ENCODE measurements around the gene RSF1. TPM values are rescaled to one million over a fixed set of nuclear protein-coding genes. Genes with fewer than 3 reads are reported as not detected.

The RSF1 gene
- total RNA-seq, 1 experiment from 2014 or later = 43.1 TPM

GRCh38 chr11:77819411-77819920 lies 1.1 kb downstream of the RSF1 start:
- POLR2A ChIA-PET = interaction anchor here (1.2 kb wide), 1 partner anchor 175 kb away, joined by 3 read pairs; the partner anchor contains the start of gene INTS4
- Histone ChIP-seq H3K9me2 (ENCODE audit: insufficient read depth) (no peaks in the 10 kb centered on the region), H3K27me3 (ENCODE audit: insufficient read depth, low read length) (no peaks in the 10 kb centered on the region), H3K79me2 (ENCODE audit: insufficient read depth, low read length) (peaks cover 60% of the 10 kb centered on the region), H2AFZ (ENCODE audit: low read depth, low read length, poor library complexity, severe bottlenecking) (no peak overlapping the region), H3K4me1 (ENCODE audit: control insufficient read depth in 1 of 2, insufficient read depth in 2 of 2, low read length in 2 of 2) (peaks cover 5 to 13% of the 10 kb centered on the region in 2 experiments; a peak in 3 of 4 replicates), H3K4me2 (ENCODE audit: low read length) (peak overlapping the region; percentile 81), H3K27ac (ENCODE audit: low read depth, low read length) (peak overlapping the region; percentile 90), H3K9ac (ENCODE audit: low read length) (peak overlapping the region; percentile 82), H3K36me3 (ENCODE audit: control insufficient read depth in 1 of 2, insufficient read depth in 2 of 2, low read length in 2 of 2) (no peaks in the 10 kb centered on the region), H3K4me3 (replicated peaks in 1 of 2; ENCODE audit: low read depth in 1 of 2, low read length in 2 of 2) (peak overlapping the region; percentile 78 to 91), H3K9me3 (ENCODE audit: control insufficient read depth in 1 of 2, insufficient read depth in 1 of 2, low read depth in 1 of 2, low read length in 2 of 2) (peaks cover 3 to 5% of the 10 kb centered on the region in 2 experiments; a peak in 2 of 4 replicates), H4K20me1 (ENCODE audit: insufficient read depth) (no peaks in the 10 kb centered on the region; the same call in 1 of the 2 replicates)
- RAD21 ChIA-PET (ENCODE audit: low non-redundant PET in 1 of 2, low total read pairs in 2 of 2, uncharacterized antibody in 2 of 2, unreplicated experiment in 2 of 2) = no interaction called here
- peak; percentile 52 for ATAC-seq
- intact Hi-C loops (cut with micrococcal nuclease) = loop anchor here (5.0 kb wide), 1 partner anchor 42 kb away; no protein-coding TSS in a partner anchor
- CTCF ChIA-PET = no interaction called here
- BruUV-seq (replicated peaks) = no TSS peak
- DNase-seq (ENCODE audit: low read depth, low spot score) = peak; percentile 76
- TF ChIP-seq, protein P1, sequence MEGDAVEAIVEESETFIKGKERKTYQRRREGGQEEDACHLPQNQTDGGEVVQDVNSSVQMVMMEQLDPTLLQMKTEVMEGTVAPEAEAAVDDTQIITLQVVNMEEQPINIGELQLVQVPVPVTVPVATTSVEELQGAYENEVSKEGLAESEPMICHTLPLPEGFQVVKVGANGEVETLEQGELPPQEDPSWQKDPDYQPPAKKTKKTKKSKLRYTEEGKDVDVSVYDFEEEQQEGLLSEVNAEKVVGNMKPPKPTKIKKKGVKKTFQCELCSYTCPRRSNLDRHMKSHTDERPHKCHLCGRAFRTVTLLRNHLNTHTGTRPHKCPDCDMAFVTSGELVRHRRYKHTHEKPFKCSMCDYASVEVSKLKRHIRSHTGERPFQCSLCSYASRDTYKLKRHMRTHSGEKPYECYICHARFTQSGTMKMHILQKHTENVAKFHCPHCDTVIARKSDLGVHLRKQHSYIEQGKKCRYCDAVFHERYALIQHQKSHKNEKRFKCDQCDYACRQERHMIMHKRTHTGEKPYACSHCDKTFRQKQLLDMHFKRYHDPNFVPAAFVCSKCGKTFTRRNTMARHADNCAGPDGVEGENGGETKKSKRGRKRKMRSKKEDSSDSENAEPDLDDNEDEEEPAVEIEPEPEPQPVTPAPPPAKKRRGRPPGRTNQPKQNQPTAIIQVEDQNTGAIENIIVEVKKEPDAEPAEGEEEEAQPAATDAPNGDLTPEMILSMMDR (IDR thresholded peaks at IDR 0.05 in 2 of 3, conservative IDR thresholded peaks at IDR 0.05 in 1 of 3; ENCODE audit: borderline replicate concordance in 1 of 3, insufficient read depth in 1 of 3, low read depth in 2 of 3, low read length in 2 of 3) = no peak
- TF ChIP-seq TCF7L2 (IDR thresholded peaks at IDR 0.05; ENCODE audit: borderline replicate concordance, extremely low read depth, insufficient read depth, insufficient read length) (no peak), SIN3A (IDR thresholded peaks at IDR 0.05; ENCODE audit: low read depth) (peak; percentile 40; the same call in 1 of the 2 replicates), ZBTB33 (IDR thresholded peaks at IDR 0.05; ENCODE audit: extremely low read depth, insufficient replicate concordance, low read length) (no peak), JUND (IDR thresholded peaks at IDR 0.05) (no peak), ZNF274 (IDR thresholded peaks at IDR 0.05; ENCODE audit: low read depth, low read length) (no peak), POLR2A (IDR thresholded peaks at IDR 0.05; ENCODE audit: borderline replicate concordance, extremely low read depth, insufficient read depth, insufficient read length) (peak; percentile 31), ZFX (IDR thresholded peaks at IDR 0.05) (no peak), ELF1 (IDR thresholded peaks at IDR 0.05; ENCODE audit: borderline replicate concordance, low read depth) (no peak), EGR1 (IDR thresholded peaks at IDR 0.05; ENCODE audit: low read depth) (no peak), YY1 (IDR thresholded peaks at IDR 0.05; ENCODE audit: extremely low read depth, insufficient replicate concordance, low read depth, low read length) (peak; percentile 50), EZH2phosphoT487 (IDR thresholded peaks at IDR 0.05; ENCODE audit: borderline replicate concordance) (no peak), ATF3 (IDR thresholded peaks at IDR 0.05) (no peak), MAX (IDR thresholded peaks at IDR 0.05) (peak; percentile 57), SRF (IDR thresholded peaks at IDR 0.05; ENCODE audit: low read depth) (peak; percentile 83), SP1 (IDR thresholded peaks at IDR 0.05; ENCODE audit: low read depth) (peak; percentile 25; the same call in 1 of the 2 replicates), FOSL1 (IDR thresholded peaks at IDR 0.05; ENCODE audit: low read depth) (no peak), CEBPB (IDR thresholded peaks at IDR 0.05; ENCODE audit: low read depth) (no peak), EZH2 (IDR thresholded peaks at IDR 0.05) (no peak), RAD21 (IDR thresholded peaks at IDR 0.05; ENCODE audit: low read depth) (no peak), POLR2AphosphoS5 (IDR thresholded peaks at IDR 0.05; ENCODE audit: low read depth, low read length) (peak; percentile 59)

Data from HCT116 (cell line).